ENCODE data around the gene SHTN1.

- TF ChIP-seq POLR2AphosphoS5 (IDR thresholded peaks at IDR 0.05; ENCODE audit: borderline replicate concordance, low read depth, low read length) (no peak), EZH2 (IDR thresholded peaks at IDR 0.05) (no peak)
Measured at GRCh38 chr10:116882639-116883038, 122.3 kb downstream of the SHTN1 start.

Data from SK-N-MC (cell line).